GM04503 (cell line): ENCODE results near the gene GPN3.
"Not testable (repeated sequence)": the region's sequence is repeated elsewhere in the genome, so short reads cannot be mapped to it uniquely, and the experiment has no call there.

Source experiments
- DNase-seq: peaks from one replicate; pipeline ENCODE4 v3.0.0-alpha.2; 2012; ENCODE audit warnings: low read depth

Gene GPN3

GRCh38 chr12:110468214-110469048 lies at the start of gene GPN3, which contains the start of gene FAM216A:
Gene GPN3 (minus strand): TSS chr12:110468257. CDS start chr12:110468203, 54 bp downstream.
Gene FAM216A (plus strand): TSS chr12:110468845. CDS start chr12:110468876, 31 bp downstream.
- peak; percentile 90 for DNase-seq

- DNase-seq, result no peak
These were observed 48.9 kb upstream of the GPN3 start for GRCh38 chr12:110516995-110517394.

GRCh38 chr12:110514363-110514762 lies 46.3 kb upstream of the GPN3 start:
- no peak for DNase-seq

- no peak for DNase-seq
These were observed 45.8 kb upstream of the GPN3 start for GRCh38 chr12:110513842-110514241.

- DNase-seq, result no peak
These were observed 40.1 kb upstream of the GPN3 start for GRCh38 chr12:110508071-110508586.

GRCh38 chr12:110505332-110505731 lies 37.3 kb upstream of the GPN3 start:
- no peak for DNase-seq

- DNase-seq, result no peak
These were observed 35.4 kb upstream of the GPN3 start for GRCh38 chr12:110503432-110503831.

- DNase-seq, result peak; percentile 86
These were observed 34.0 kb upstream of the GPN3 start, which contains the start of the genes RAD9B and VPS29 for GRCh38 chr12:110501752-110502738. Gene RAD9B (plus strand): TSS chr12:110502331. CDS start chr12:110502338, 7 bp downstream. Gene VPS29 (minus strand): TSS chr12:110502111. CDS start chr12:110502051, 60 bp downstream.

GRCh38 chr12:110501399-110501751 lies 33.3 kb upstream of the GPN3 start:
- peak; percentile 19 for DNase-seq

GRCh38 chr12:110498984-110499706 lies 31.1 kb upstream of the GPN3 start:
- DNase-seq, result peak; percentile 47

- DNase-seq, result no peak
These were observed 7.4 kb upstream of the GPN3 start for GRCh38 chr12:110475426-110475825.

GRCh38 chr12:110467847-110468213 lies 227 bp downstream of the GPN3 start:
- no peak for DNase-seq

- no peak for DNase-seq
These were observed 1.3 kb downstream of the GPN3 start for GRCh38 chr12:110466791-110467190.

GRCh38 chr12:110465765-110466164 lies 2.3 kb downstream of the GPN3 start:
- not testable (repeated sequence) for DNase-seq

- DNase-seq, result no peak
These were observed 3.0 kb downstream of the GPN3 start for GRCh38 chr12:110465024-110465423.

- not testable (repeated sequence) for DNase-seq
These were observed 6.9 kb downstream of the GPN3 start for GRCh38 chr12:110461189-110461588.

GRCh38 chr12:110458756-110459155 lies 9.3 kb downstream of the GPN3 start:
- DNase-seq, result no peak

GRCh38 chr12:110453569-110454296 lies 14.3 kb downstream of the GPN3 start:
- no peak for DNase-seq

GRCh38 chr12:110451263-110451662 lies 16.8 kb downstream of the GPN3 start:
- no peak for DNase-seq

GRCh38 chr12:110449799-110450497 lies 18.1 kb downstream of the GPN3 start, which contains the start of gene ARPC3:
Gene ARPC3 (minus strand): TSS chr12:110450337. CDS start chr12:110450260, 77 bp downstream.
- peak; percentile 52 for DNase-seq
